Prostate gland (tissue), 2 donors: Measurements from ENCODE around the gene NMBR.
"Not testable (repeated sequence)": the region's sequence is repeated elsewhere in the genome, so short reads cannot be mapped to it uniquely, and the experiment has no call there.

Source experiments
- POLR2A ChIP-seq: fragments of 450-650 bp; IDR thresholded peaks from one replicate; pipeline ENCODE4 v1.6.1; 2016; ENCODE audit warnings: antibody characterized with exemption, mild to moderate bottlenecking
- POLR2AphosphoS5 ChIP-seq: sonication (generic); formaldehyde crosslinking; IDR thresholded peaks from one replicate; pipeline ENCODE4 v1.6.1; 2017; ENCODE audit warnings: antibody characterized with exemption
- TF ChIP-seq, protein P1 (sequence below), 4 experiments: fragments of 200-600 bp in 2 of 4; fragments of 450-650 bp in 2 of 4; sonication (generic) in 2 of 4; IDR thresholded peaks; 1 replicate in 3 of 4; 2 replicates in 1 of 4; pipeline ENCODE4 v1.5.1; 2016 to 2019; ENCODE audit warnings: antibody characterized with exemption in 4 of 4, mild to moderate bottlenecking in 2 of 4, moderate library complexity in 2 of 4

DNA sequence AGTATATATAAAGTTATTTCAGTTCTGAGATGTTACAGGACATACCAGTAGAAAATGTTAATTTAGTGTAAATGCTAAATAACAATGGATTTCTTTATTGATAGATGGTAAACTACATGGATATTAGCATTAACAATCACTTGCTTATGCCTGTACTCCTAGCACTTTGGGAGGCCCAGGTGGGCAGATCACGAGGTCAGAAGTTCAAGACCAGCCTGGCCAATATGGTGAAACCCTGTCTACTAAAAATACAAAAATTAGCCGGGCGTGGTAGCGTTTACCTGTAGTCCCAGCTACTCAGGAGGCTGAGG, 9.8 kb upstream of the NMBR start:
- not testable (repeated sequence) for TF ChIP-seq POLR2A, POLR2AphosphoS5
- TF ChIP-seq, protein P1, sequence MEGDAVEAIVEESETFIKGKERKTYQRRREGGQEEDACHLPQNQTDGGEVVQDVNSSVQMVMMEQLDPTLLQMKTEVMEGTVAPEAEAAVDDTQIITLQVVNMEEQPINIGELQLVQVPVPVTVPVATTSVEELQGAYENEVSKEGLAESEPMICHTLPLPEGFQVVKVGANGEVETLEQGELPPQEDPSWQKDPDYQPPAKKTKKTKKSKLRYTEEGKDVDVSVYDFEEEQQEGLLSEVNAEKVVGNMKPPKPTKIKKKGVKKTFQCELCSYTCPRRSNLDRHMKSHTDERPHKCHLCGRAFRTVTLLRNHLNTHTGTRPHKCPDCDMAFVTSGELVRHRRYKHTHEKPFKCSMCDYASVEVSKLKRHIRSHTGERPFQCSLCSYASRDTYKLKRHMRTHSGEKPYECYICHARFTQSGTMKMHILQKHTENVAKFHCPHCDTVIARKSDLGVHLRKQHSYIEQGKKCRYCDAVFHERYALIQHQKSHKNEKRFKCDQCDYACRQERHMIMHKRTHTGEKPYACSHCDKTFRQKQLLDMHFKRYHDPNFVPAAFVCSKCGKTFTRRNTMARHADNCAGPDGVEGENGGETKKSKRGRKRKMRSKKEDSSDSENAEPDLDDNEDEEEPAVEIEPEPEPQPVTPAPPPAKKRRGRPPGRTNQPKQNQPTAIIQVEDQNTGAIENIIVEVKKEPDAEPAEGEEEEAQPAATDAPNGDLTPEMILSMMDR (IDR thresholded peaks at IDR 0.05) = not testable (repeated sequence)
